ENCODE measurements around the gene CCNY. TPM values are rescaled to one million over a fixed set of nuclear protein-coding genes. Genes with fewer than 3 reads are reported as not detected.

CCNY gene
- total RNA-seq, 1 donor from 2014 or later: 85.9 TPM

DNA sequence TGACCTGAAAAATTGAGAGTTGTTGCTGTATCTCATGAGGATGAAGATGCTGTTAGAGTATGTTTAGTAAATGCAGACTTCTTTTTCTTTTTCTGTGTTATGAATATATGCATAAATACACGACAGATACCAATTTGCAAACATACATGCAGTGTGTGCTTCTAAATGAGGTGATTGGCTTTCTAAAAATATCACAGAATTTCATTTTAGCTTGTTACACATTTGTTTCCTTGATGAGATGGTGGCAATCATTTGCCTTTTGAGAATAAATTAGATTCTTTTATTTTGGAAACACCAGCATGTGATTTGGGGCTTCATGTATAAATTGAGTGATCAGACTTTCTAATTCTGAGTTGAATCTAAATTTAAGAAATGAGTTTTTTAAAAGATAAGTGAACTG lies 29.7 kb downstream of the CCNY start:
- TF ChIP-seq, protein P1, sequence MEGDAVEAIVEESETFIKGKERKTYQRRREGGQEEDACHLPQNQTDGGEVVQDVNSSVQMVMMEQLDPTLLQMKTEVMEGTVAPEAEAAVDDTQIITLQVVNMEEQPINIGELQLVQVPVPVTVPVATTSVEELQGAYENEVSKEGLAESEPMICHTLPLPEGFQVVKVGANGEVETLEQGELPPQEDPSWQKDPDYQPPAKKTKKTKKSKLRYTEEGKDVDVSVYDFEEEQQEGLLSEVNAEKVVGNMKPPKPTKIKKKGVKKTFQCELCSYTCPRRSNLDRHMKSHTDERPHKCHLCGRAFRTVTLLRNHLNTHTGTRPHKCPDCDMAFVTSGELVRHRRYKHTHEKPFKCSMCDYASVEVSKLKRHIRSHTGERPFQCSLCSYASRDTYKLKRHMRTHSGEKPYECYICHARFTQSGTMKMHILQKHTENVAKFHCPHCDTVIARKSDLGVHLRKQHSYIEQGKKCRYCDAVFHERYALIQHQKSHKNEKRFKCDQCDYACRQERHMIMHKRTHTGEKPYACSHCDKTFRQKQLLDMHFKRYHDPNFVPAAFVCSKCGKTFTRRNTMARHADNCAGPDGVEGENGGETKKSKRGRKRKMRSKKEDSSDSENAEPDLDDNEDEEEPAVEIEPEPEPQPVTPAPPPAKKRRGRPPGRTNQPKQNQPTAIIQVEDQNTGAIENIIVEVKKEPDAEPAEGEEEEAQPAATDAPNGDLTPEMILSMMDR (IDR thresholded peaks at IDR 0.05; ENCODE audit: insufficient read depth, low read depth, low read length): no peak
- no peak for TF ChIP-seq EZH2 (IDR thresholded peaks at IDR 0.05; ENCODE audit: insufficient read depth, low read length)
- Mint-ChIP-seq H3K36me3 (ENCODE audit: low read depth, unreplicated experiment) (no peaks in the 10 kb centered on the region), H3K4me3 (ENCODE audit: unreplicated experiment) (no peak overlapping the region), H3K27me3 (ENCODE audit: low read depth, unreplicated experiment) (no peaks in the 10 kb centered on the region), H3K27ac (ENCODE audit: unreplicated experiment) (no peak overlapping the region), H3K9me3 (ENCODE audit: unreplicated experiment) (no peaks in the 10 kb centered on the region), H3K4me1 (ENCODE audit: low read depth, unreplicated experiment) (peaks cover 18% of the 10 kb centered on the region)
- Histone ChIP-seq H3K4me1 (ENCODE audit: insufficient read depth, low read length) (peaks cover 2% of the 10 kb centered on the region), H4K20me1 (ENCODE audit: insufficient read depth, low read length) (peaks cover 92% of the 10 kb centered on the region), H3K27me3 (ENCODE audit: insufficient read depth, low read length) (no peaks in the 10 kb centered on the region), H3K36me3 (ENCODE audit: insufficient read depth, low read length) (no peaks in the 10 kb centered on the region), H2AFZ (ENCODE audit: low read depth, low read length) (no peak overlapping the region), H3K79me2 (ENCODE audit: insufficient read depth, low read length) (peaks cover 100% of the 10 kb centered on the region), H3K9ac (ENCODE audit: low read length) (no peak overlapping the region), H3K9me3 (ENCODE audit: insufficient read depth, low read depth, low read length) (no peaks in the 10 kb centered on the region), H3K4me3 (ENCODE audit: insufficient read depth, low read depth, low read length) (no peak overlapping the region), H3K4me2 (ENCODE audit: low read length) (no peak overlapping the region), H3K27ac (ENCODE audit: low read depth, low read length) (no peak overlapping the region)
- FAIRE-seq (no peak), DNase-seq (ENCODE audit: low read depth) (no peak)

DNA sequence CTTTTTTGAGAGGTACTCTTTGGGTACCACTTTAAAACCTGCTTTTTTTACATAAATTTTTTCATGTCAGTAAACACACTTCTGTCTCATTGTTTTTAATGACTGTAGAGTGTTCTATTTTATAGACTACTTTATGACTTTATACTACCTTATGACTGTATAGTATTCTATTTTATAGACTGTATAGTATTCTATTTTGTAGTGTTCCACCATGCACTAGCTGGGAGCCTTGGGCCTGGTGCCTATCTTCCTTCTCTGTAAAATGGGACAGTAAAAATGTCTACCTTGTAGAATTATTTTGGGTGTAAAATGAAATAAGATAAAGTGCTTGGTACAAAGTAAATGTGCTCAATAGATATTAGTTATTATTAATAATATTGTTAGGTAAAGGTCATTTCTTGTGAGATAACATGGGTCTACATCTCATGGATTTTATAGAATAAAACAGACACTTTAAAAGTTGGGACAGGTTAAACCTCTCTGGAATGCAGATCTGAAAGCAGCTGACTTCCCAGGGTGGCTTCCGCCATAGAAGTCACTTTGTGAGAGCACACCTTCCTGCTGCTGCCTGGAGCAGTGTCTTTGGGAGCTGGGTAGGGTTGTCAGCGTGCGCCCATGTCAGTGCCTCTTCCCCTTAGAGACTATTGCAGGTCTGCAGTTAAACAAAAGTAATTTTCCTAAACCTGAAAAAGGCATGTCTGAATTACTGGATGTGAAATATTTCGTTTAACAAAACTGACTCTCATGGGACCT lies 31.0 kb downstream of the CCNY start:
- no peak for DNase-seq (ENCODE audit: low read depth)
- no peaks in the 10 kb centered on the region for H3K36me3 Mint-ChIP-seq (ENCODE audit: low read depth, unreplicated experiment)
- H3K27ac Mint-ChIP-seq (ENCODE audit: unreplicated experiment): no peak overlapping the region
- no peak for FAIRE-seq
- H3K9me3 ChIP-seq (ENCODE audit: insufficient read depth, low read depth, low read length): no peaks in the 10 kb centered on the region
- no peaks in the 10 kb centered on the region for H3K27me3 ChIP-seq (ENCODE audit: insufficient read depth, low read length)
- H3K79me2 ChIP-seq (ENCODE audit: insufficient read depth, low read length): peaks cover 100% of the 10 kb centered on the region
- TF ChIP-seq EZH2 (IDR thresholded peaks at IDR 0.05; ENCODE audit: insufficient read depth, low read length): no peak
- TF ChIP-seq, protein P1 (IDR thresholded peaks at IDR 0.05; ENCODE audit: insufficient read depth, low read depth, low read length): no peak
- no peak overlapping the region for H3K9ac ChIP-seq (ENCODE audit: low read length)
- no peak overlapping the region for H3K4me3 ChIP-seq (ENCODE audit: insufficient read depth, low read depth, low read length)
- H3K36me3 ChIP-seq (ENCODE audit: insufficient read depth, low read length): no peaks in the 10 kb centered on the region
- no peaks in the 10 kb centered on the region for H3K9me3 Mint-ChIP-seq (ENCODE audit: unreplicated experiment)
- H3K4me1 ChIP-seq (ENCODE audit: insufficient read depth, low read length): peaks cover 8% of the 10 kb centered on the region
- H3K27me3 Mint-ChIP-seq (ENCODE audit: low read depth, unreplicated experiment): no peaks in the 10 kb centered on the region
- peaks cover 92% of the 10 kb centered on the region for H4K20me1 ChIP-seq (ENCODE audit: insufficient read depth, low read length)
- H3K27ac ChIP-seq (ENCODE audit: low read depth, low read length): no peak overlapping the region
- H2AFZ ChIP-seq (ENCODE audit: low read depth, low read length): no peak overlapping the region
- H3K4me1 Mint-ChIP-seq (ENCODE audit: low read depth, unreplicated experiment): peaks cover 24% of the 10 kb centered on the region
- no peak overlapping the region for H3K4me3 Mint-ChIP-seq (ENCODE audit: unreplicated experiment)
- H3K4me2 ChIP-seq (ENCODE audit: low read length): no peak overlapping the region

DNA sequence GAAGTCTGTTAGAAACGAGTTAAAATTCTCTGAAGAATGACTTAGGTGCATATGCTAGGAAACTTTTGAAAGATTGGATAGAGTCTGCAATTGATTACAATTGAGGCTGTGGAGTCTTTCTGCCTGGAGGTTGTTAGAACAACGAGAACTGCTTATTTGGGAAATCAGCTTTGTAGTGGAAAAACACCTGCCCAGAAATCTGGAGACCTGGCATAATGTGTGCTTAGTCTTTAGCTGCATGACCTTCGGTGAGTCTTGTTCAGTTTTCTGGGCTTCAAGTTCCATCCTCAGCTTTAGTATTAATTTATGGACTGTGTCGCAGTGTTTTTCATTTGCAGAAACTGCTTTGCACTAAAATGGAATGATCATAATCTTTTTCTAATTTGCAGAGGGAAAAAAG lies 31.7 kb downstream of the CCNY start:
- Histone ChIP-seq H3K4me1 (ENCODE audit: insufficient read depth, low read length) (peaks cover 10% of the 10 kb centered on the region), H3K27ac (ENCODE audit: low read depth, low read length) (no peak overlapping the region), H3K36me3 (ENCODE audit: insufficient read depth, low read length) (no peaks in the 10 kb centered on the region), H3K9me3 (ENCODE audit: insufficient read depth, low read depth, low read length) (no peaks in the 10 kb centered on the region), H3K9ac (ENCODE audit: low read length) (no peak overlapping the region), H4K20me1 (ENCODE audit: insufficient read depth, low read length) (peaks cover 96% of the 10 kb centered on the region), H3K4me2 (ENCODE audit: low read length) (no peak overlapping the region), H3K79me2 (ENCODE audit: insufficient read depth, low read length) (peaks cover 100% of the 10 kb centered on the region), H3K27me3 (ENCODE audit: insufficient read depth, low read length) (no peaks in the 10 kb centered on the region), H2AFZ (ENCODE audit: low read depth, low read length) (no peak overlapping the region), H3K4me3 (ENCODE audit: insufficient read depth, low read depth, low read length) (no peak overlapping the region)
- Mint-ChIP-seq H3K27me3 (ENCODE audit: low read depth, unreplicated experiment) (no peaks in the 10 kb centered on the region), H3K9me3 (ENCODE audit: unreplicated experiment) (no peaks in the 10 kb centered on the region), H3K36me3 (ENCODE audit: low read depth, unreplicated experiment) (no peaks in the 10 kb centered on the region), H3K27ac (ENCODE audit: unreplicated experiment) (no peak overlapping the region), H3K4me1 (ENCODE audit: low read depth, unreplicated experiment) (peaks cover 27% of the 10 kb centered on the region), H3K4me3 (ENCODE audit: unreplicated experiment) (no peak overlapping the region)
- no peak for FAIRE-seq
- TF ChIP-seq, protein P1 (IDR thresholded peaks at IDR 0.05; ENCODE audit: insufficient read depth, low read depth, low read length): no peak
- TF ChIP-seq EZH2 (IDR thresholded peaks at IDR 0.05; ENCODE audit: insufficient read depth, low read length): no peak
- no peak for DNase-seq (ENCODE audit: low read depth)

All from astrocyte (in vitro differentiated cells and primary cell).